ENCODE measurements around the gene PTPN9.
"Not testable (repeated sequence)": the region's sequence is repeated elsewhere in the genome, so short reads cannot be mapped to it uniquely, and the experiment has no call there.

The PTPN9 gene

DNA sequence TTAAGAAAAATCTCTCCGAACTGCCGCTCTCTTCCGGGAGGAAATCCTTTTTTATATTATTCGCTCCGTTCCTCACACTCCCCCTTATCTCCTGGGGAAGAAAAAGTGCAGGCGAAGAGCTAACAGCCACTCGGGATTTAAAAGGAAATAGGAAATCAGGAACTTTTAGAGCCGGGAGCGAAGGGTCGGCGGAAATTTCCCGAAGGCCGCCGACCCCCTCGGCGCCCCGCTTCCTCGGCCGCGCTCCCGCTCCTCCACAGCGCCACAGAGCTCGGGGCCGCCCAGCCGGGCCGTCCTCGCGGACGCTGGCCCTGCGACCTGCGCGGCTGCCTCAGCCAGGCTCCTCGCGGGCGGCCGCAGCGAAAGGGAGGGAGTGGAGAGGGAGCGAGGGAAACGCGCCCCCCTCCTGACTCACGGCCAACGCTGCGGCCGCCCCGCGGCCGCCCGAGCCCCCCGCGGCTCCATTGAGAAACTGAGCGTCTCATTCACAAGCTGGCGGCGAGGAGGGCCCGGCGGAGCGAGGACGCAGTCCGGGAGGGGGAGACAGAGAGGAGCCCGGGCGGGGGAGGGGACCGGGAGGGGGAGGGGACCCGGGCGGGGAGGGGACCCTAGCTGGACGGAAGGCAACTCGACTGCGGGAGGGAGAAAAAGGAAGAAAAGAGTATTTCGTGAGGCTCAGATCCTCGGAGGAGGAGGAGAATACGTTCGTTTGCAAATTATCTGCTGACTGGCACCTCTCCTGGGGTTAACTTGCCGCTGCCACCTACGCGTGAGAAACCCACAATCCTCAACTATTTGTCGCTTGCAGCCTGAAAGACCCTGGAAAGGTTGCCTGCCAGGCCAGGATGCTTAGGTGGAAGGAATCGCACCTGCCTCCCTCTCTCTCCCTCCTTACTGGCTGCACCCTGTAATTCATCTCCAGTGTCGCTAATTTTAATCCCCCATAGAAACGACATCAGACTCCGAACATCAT is at the start of gene PTPN9:
TSS of gene PTPN9 (minus strand) at position 368 of the 973 bp plus-strand sequence. CDS start 539 bp downstream, outside the sequence.
- peak; percentile 62 to 75 for DNase-seq

DNA sequence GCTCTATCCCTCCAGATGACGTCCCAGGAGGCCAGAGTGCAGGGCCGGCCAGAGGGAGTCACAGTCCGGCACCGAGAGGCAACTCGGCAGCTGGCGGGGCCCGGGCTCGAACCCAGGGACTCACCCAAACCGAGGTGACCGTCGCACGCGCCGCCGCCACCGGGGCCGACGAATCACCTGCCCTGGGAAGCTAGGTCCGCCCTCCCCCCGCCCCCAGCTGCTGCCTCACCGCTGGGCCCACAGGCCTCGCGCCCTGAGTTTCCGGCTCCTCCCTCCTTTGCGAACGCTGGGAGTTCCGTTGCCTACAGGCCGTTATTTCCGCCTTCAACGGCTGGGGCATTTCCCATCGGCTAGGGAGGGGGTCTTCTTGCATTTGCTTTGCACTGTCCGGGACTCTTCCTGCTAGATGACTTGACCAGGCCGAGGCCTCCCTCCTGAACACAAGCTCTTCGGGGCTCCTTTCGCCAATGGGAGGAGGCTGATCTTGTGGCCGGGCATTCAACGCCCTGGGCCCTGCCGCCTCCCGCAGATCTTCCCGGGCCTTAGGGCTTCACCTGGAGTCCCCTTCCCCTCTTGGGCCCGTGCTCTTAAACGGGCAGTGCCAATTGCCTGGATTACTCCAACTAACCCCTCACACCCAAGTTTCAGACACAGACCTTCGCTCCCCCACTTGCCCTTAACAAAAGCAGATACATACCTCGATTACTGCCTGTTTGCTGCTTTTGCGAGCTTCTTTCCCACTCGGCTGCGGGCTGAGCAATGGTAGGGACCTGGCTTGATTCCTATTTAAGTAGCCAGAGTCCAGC is 46.6 kb upstream of the PTPN9 start, which contains the start of gene SNUPN:
TSS of gene SNUPN (minus strand) at position 184 of the 806 bp plus-strand sequence. CDS start 4,674 bp downstream, outside the sequence.
- peak; percentile 89 to 92 for DNase-seq

- DNase-seq = no peak
These were observed 43.4 kb upstream of the PTPN9 start for GRCh38 chr15:75622505-75622904.

GRCh38 chr15:75620841-75621391 is 41.8 kb upstream of the PTPN9 start:
- no peak for DNase-seq

GRCh38 chr15:75620058-75620820 is 41.1 kb upstream of the PTPN9 start:
- DNase-seq = no peak

DNA sequence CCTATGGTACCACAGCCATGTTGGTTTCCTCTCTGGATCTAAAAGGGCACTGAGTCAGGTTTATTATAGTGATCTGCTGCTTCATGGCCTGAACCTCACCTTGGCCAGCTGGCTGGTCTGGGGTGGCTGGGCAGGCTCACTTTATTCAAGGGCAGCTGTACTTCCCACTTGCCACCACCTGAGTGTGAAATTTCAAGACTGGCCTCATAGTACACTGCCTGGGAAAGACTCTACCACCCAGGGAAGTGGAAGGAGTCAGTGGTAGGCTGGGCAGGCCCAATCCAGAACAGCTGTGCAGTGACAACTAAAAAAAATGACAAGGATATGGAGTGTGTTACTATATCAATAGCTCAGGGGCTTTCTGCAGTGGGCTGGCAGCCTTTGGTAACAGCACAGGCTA is 37.7 kb upstream of the PTPN9 start:
- DNase-seq = no peak

- DNase-seq = peak in 1 of 2 donors; percentile 49
These were observed 27.9 kb upstream of the PTPN9 start for GRCh38 chr15:75606711-75607699.

GRCh38 chr15:75606026-75606425 is 26.9 kb upstream of the PTPN9 start:
- no peak for DNase-seq

GRCh38 chr15:75599401-75599800 is 20.3 kb upstream of the PTPN9 start:
- no peak for DNase-seq

- DNase-seq = no peak
These were observed 19.2 kb upstream of the PTPN9 start for GRCh38 chr15:75598361-75598760.

- DNase-seq = peak; percentile 36 to 69
These were observed 18.7 kb upstream of the PTPN9 start for GRCh38 chr15:75597667-75598341.

DNA sequence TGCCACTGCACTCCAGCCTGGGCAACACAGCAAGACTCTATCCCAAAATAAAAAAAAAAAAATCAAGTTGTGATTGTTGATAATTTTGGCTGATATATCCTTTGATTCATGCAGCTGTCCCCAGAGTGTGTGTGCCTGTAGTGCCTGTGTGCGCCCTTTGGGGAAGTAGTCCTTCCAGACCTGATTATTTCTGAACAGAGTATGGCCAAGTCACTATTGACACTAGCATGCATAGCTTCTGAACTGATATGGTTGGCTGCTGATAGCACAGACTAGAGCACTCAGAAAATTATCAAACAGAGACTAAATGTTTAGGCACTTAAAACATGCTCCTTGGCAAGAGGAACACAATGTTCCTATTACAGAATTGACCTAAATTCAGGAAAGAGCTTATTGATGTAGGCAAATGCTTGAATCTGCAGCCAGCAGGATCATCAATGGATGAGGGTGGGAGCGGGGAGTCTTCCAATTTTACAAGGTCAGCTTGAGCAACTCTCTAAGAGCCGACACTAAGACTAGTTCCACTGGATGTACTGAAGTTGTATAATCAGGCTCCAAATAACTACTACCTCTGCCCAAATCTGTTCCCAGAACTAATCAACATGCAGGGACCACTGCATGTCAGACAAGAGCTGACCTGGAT is 17.7 kb upstream of the PTPN9 start:
- DNase-seq = no peak

DNA sequence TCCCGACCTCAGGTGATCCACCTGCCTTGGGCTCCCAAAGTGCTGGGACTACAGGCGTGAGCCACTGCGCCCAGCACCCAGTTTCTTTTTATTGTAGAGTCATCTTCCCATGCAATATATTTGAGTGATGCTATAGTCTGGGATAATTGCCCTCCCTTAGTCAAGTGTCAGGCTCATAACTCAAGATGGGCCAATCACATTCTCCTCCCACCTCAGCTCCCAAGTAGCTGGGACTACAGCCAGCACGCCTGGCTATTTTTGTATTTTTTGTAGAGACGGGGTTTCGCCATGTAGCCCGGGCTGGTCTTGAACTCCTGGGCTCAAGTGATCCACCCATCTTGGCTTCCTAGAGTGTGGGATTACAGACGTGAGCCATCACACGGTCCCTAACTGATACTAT is 15.2 kb upstream of the PTPN9 start:
- no peak for DNase-seq

- DNase-seq = no peak
These were observed 12.7 kb upstream of the PTPN9 start for GRCh38 chr15:75591655-75592364.

GRCh38 chr15:75590239-75590638 is 11.1 kb upstream of the PTPN9 start:
- no peak for DNase-seq

- DNase-seq = no peak
These were observed 10.0 kb upstream of the PTPN9 start for GRCh38 chr15:75589071-75589470.

- not testable (repeated sequence) for DNase-seq
These were observed 7.3 kb upstream of the PTPN9 start for GRCh38 chr15:75586422-75586821.

GRCh38 chr15:75584121-75584520 is 5.0 kb upstream of the PTPN9 start:
- no peak for DNase-seq

DNA sequence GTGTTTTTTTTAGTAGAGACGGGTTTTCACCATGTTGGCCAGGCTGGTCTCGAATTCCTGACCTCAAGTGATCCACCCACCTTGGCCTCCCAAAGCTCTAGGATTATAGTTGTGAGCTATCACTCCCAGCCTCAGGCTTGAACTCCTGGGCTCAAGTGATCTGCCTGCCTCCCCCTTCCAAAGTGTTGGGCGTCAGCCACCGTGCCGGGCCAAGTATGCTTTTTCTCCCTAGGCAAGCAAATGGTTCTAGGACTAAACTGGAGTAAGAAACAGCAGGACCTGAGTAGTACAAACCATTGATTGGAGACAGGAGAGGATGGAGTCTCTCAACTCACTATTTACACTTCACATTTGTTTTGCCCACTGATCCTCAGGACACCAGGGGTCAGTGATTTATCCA is 4.6 kb upstream of the PTPN9 start:
- DNase-seq = no peak
